K562 (cell line): ENCODE measurements around the gene C21orf58. TPM values are rescaled to one million over a fixed set of nuclear protein-coding genes. Genes with fewer than 3 reads are reported as not detected.

ENCODE experiments used
- CCNT2 ChIP-seq: IDR thresholded peaks from 2 replicates; pipeline ENCODE4 v1.6.1; 2011; ENCODE audit warnings: borderline replicate concordance, low read depth, mild to moderate bottlenecking, moderate library complexity, mixed read lengths, low read length; ENCODE audit not compliant: insufficient read length; ENCODE audit errors: extremely low read depth
- ETV5 ChIP-seq: sonication (generic); formaldehyde crosslinking; IDR thresholded peaks from 2 replicates; pipeline ENCODE4 v1.4.0; 2020; ENCODE audit warnings: low read depth, mild to moderate bottlenecking, missing genetic modification reagents
- JUND ChIP-seq, 2 experiments: IDR thresholded peaks; 2 replicates in 1 of 2; 3 replicates in 1 of 2; pipeline ENCODE4 v1.6.1; 2011; ENCODE audit warnings: borderline replicate concordance in 2 of 2, low read depth in 2 of 2, low read length in 2 of 2, improper control_type of control experiment in 1 of 2, missing biosample characterization in 1 of 2, missing genetic modification characterization in 1 of 2, missing genetic modification reagents in 1 of 2
- MYBL2 ChIP-seq, 2 experiments: fragments of 450-650 bp in 1 of 2; sonication (generic) in 1 of 2; formaldehyde crosslinking in 1 of 2; IDR thresholded peaks; 2 replicates each; pipeline versions ENCODE4 v1.6.1 to v1.8.1; 2017 to 2022; ENCODE audit warnings: borderline replicate concordance in 1 of 2, inconsistent platforms in 1 of 2, low read depth in 1 of 2, mild to moderate bottlenecking in 1 of 2, missing genetic modification reagents in 1 of 2, moderate library complexity in 1 of 2
- NKRF ChIP-seq: fragments of 450-650 bp; IDR thresholded peaks from 2 replicates; pipeline ENCODE4 v1.6.1; 2016; ENCODE audit warnings: borderline replicate concordance
- PBX2 ChIP-seq, 2 experiments: IDR thresholded peaks in 1 of 2; conservative IDR thresholded peaks in 1 of 2; 2 replicates each; pipeline ENCODE4 v1.6.1; 2016; ENCODE audit warnings: low read depth in 2 of 2, mild to moderate bottlenecking in 1 of 2, missing compliant biosample characterization in 1 of 2, missing genetic modification characterization in 1 of 2, moderate library complexity in 1 of 2
- PHB2 ChIP-seq: fragments of 450-650 bp; IDR thresholded peaks from 2 replicates; pipeline ENCODE4 v1.6.1; 2017; ENCODE audit warnings: low read depth
- TCF15 ChIP-seq: fragments of 250-450 bp; sonication (Bioruptor Pico); IDR thresholded peaks from 2 replicates; pipeline ENCODE4 v1.8.0; 2022; ENCODE audit warnings: moderate library complexity, mild to moderate bottlenecking, inconsistent platforms
- TCFL5 ChIP-seq: fragments of 250-450 bp; sonication (Bioruptor Pico); conservative IDR thresholded peaks from 2 replicates; pipeline ENCODE4 v1.6.1; 2021; ENCODE audit warnings: mild to moderate bottlenecking, moderate library complexity, matching md5 sums
- TFE3 ChIP-seq: fragments of 450-650 bp; formaldehyde crosslinking; IDR thresholded peaks from 2 replicates; pipeline ENCODE4 v1.4.0; 2020; ENCODE audit warnings: mild to moderate bottlenecking, mixed read lengths
- TGIF2 ChIP-seq: sonication (generic); formaldehyde crosslinking; IDR thresholded peaks from 2 replicates; pipeline ENCODE4 v1.8.1; 2022; ENCODE audit warnings: mild to moderate bottlenecking, missing genetic modification reagents, moderate library complexity
- ZNF124 ChIP-seq: sonication (generic); formaldehyde crosslinking; IDR thresholded peaks from 2 replicates; pipeline ENCODE4 v1.8.1; 2022; ENCODE audit warnings: missing genetic modification reagents
- ZNF384 ChIP-seq: IDR thresholded peaks from 2 replicates; pipeline ENCODE4 v1.6.1; 2012; ENCODE audit warnings: low read depth, low read length, improper control_type of control experiment
- polyA plus RNA-seq, 8 experiments: library from polyadenylated mRNA; depleted of rRNA in 4 of 8; stranded (reverse) in 5 of 8; unstranded in 3 of 8; fragments of >200 nt; fragmentation: Nextera tagmentation in 2 of 8; fragmentation: Illumina TruSeq in 1 of 8; extraction: Ambion mirVana in 2 of 8; extraction: Trizol in 1 of 8; gene quantifications; 2 replicates each; pipeline versions ENCODE4 v1.2.1 to v1.2.3, GENCODE V29; 2011 to 2014; ENCODE audit warnings: inconsistent platforms in 1 of 8, missing spikeins in 1 of 8
- total RNA-seq, 7 experiments: library from RNA; depleted of rRNA in 6 of 7; stranded (reverse); fragments of >200 nt in 6 of 7; fragmentation: Illumina TruSeq in 2 of 7; extraction: Trizol in 2 of 7; gene quantifications; 2 replicates each; pipeline versions ENCODE4 v1.2.1 to v1.2.3, GENCODE V29; 2011 to 2021; ENCODE audit warnings: low replicate concordance in 1 of 7

Gene C21orf58
- total and polyA plus RNA-seq, 9 of the 15 experiments (the other 6 are each of a cell fraction or from before 2014, with no cell fraction given): 1.2 to 30.5 (median 12.4) TPM

DNA sequence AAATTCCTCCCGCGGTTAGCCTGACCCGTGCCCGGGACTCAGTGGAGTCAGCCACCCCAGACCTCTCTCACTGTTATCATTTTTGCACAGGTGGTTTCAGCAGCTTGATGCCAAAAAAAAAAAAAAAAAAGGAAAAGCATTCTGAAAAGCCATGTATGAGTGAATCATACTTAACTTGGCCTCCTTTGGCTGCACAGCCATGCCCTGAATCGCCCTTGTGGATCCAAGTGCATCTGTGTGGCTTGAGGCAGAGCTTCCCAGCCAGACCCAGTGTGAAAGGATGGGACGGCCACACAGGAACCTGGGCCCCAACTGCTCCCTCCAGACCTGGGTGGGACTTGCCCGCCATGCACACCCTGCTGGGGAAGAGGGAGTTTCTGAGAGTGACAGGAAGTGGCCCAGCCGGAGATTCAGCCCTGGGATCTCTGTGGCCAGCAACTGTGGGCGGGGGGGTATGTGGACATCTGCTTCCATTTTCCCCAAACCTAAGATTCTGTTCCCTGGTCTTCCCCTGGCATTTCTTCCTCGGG lies 29.0 kb downstream of the C21orf58 start (continued):
- TF ChIP-seq TCF15 (CRISPR knock-in tag): no peak
- peak; percentile 39; the same call in 1 of the 2 replicates for TF ChIP-seq PBX2 (CRISPR knock-in tag; IDR thresholded peaks at IDR 0.05; ENCODE audit: low read depth)
- TF ChIP-seq PBX2 (tag; conservative IDR thresholded peaks at IDR 0.05; ENCODE audit: low read depth): 0 out of 2 replicates have a peak, but pooled peaks have one; percentile 21
- no peak for TF ChIP-seq PHB2
- TF ChIP-seq NKRF: no peak
- TF ChIP-seq CCNT2: peak; percentile 11
- TF ChIP-seq JUND (IDR thresholded peaks at IDR 0.05; ENCODE audit: borderline replicate concordance, low read depth, low read length): 0 out of 2 replicates have a peak, but pooled peaks have one; percentile 29
- TF ChIP-seq JUND (tag; IDR thresholded peaks at IDR 0.05; ENCODE audit: borderline replicate concordance, low read depth, low read length): peak; percentile 32; the same call in 1 of the 3 replicates
- TF ChIP-seq TGIF2 (CRISPR knock-in tag): no peak
- TF ChIP-seq MYBL2 (IDR thresholded peaks at IDR 0.05; ENCODE audit: low read depth): no peak
- TF ChIP-seq MYBL2 (CRISPR knock-in tag; IDR thresholded peaks at IDR 0.05; ENCODE audit: borderline replicate concordance): no peak
- no peak for TF ChIP-seq TCFL5
- no peak for TF ChIP-seq TFE3 (CRISPR knock-in tag)
- peak; percentile 94 for TF ChIP-seq ZNF384
- no peak for TF ChIP-seq ZNF124 (CRISPR knock-in tag)
- TF ChIP-seq ETV5: peak; percentile 90
